Gastroesophageal sphincter (tissue), 3 donors: ENCODE measurements around the gene QKI.

Experiments
- CTCF ChIP-seq, 4 experiments: fragments of 200-600 bp in 2 of 4; fragments of 450-650 bp in 2 of 4; sonication (generic) in 1 of 4; IDR thresholded peaks; one replicate each; pipeline ENCODE4 v1.5.1; 2017 to 2019; ENCODE audit warnings: antibody characterized with exemption in 4 of 4, mild to moderate bottlenecking in 2 of 4, moderate library complexity in 2 of 4
- POLR2AphosphoS5 ChIP-seq: sonication (generic); formaldehyde crosslinking; IDR thresholded peaks from one replicate; pipeline ENCODE4 v1.6.1; 2017; ENCODE audit warnings: antibody characterized with exemption

DNA sequence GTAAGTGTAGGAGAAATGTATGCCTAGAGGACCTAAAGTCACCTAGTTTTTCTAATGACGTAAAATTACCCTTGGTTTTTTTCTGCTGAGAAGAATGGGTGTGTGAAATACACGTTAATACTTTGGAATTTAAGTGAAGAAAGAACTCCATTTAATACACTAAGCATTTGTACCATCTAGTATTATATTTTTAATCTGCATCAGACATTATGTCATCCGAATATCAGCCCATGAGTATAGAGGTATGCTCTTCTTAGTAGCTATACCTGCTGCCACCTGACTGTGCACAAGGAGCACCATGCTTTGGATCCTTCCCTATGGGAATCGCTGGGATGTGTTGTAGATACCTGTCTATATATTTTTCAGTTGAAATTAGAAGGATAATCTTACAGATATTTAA is 106.4 kb downstream of the QKI start:
- no peak for TF ChIP-seq CTCF (IDR thresholded peaks at IDR 0.05)
- TF ChIP-seq POLR2AphosphoS5: no peak
